ENCODE results near the gene SLC10A3.
A peak's percentile ranks its signal among the peaks of the same experiment; 100 is the strongest.

SLC10A3 gene

GRCh38 chrX:154486396-154487207 is 3.8 kb downstream of the SLC10A3 start, which contains the start of gene UBL4A (continued):
- TF ChIP-seq ZBTB26 (tag by site-specific recombination; optimal IDR thresholded peaks at IDR 0.05), result peak; percentile 71
- TF ChIP-seq ZNF707 (tag by site-specific recombination; IDR thresholded peaks at IDR 0.05), result no peak
- TF ChIP-seq ZNF701 (tag by site-specific recombination; IDR thresholded peaks at IDR 0.05), result no peak
- TF ChIP-seq ZNF629 (tag by site-specific recombination; IDR thresholded peaks at IDR 0.05), result peak; percentile 44; the same call in 1 of the 2 replicates
- TF ChIP-seq ZNF600 (tag by site-specific recombination; IDR thresholded peaks at IDR 0.05), result peak; percentile 40; the same call in 1 of the 2 replicates
- TF ChIP-seq ZNF140 (tag by site-specific recombination; IDR thresholded peaks at IDR 0.05), result no peak
- TF ChIP-seq ZNF280C (tag by site-specific recombination; IDR thresholded peaks at IDR 0.05), result no peak
- TF ChIP-seq MYNN (tag by site-specific recombination; IDR thresholded peaks at IDR 0.05; ENCODE audit: borderline replicate concordance), result no peak
- peak; percentile 67 for TF ChIP-seq KLF9 (tag by site-specific recombination; IDR thresholded peaks at IDR 0.05; ENCODE audit: low read depth)
- no peak for TF ChIP-seq ZNF660 (tag by site-specific recombination; IDR thresholded peaks at IDR 0.05)
- TF ChIP-seq REPIN1 (tag by site-specific recombination; IDR thresholded peaks at IDR 0.05; ENCODE audit: low read depth), result no peak
- no peak for TF ChIP-seq ZNF274 (IDR thresholded peaks at IDR 0.05; ENCODE audit: low read length)
- TF ChIP-seq ZNF274 (tag by site-specific recombination; IDR thresholded peaks at IDR 0.05; ENCODE audit: borderline replicate concordance), result no peak
- no peak for TF ChIP-seq ZNF169 (tag by site-specific recombination; IDR thresholded peaks at IDR 0.05)
- TF ChIP-seq ZBTB17 (tag by site-specific recombination; IDR thresholded peaks at IDR 0.05), result peak; percentile 54; the same call in 1 of the 2 replicates
- peak; percentile 45; the same call in 1 of the 2 replicates for TF ChIP-seq ZNF423 (tag by site-specific recombination; IDR thresholded peaks at IDR 0.05)
- TF ChIP-seq PATZ1 (tag by site-specific recombination; IDR thresholded peaks at IDR 0.05), result peak; percentile 88
- TF ChIP-seq WT1 (tag by site-specific recombination; IDR thresholded peaks at IDR 0.05), result peak; percentile 67; the same call in 1 of the 2 replicates
- no peak for TF ChIP-seq ZNF518A (tag by site-specific recombination; conservative IDR thresholded peaks at IDR 0.05; ENCODE audit: low read depth)
- TF ChIP-seq ZNF23 (tag by site-specific recombination; IDR thresholded peaks at IDR 0.05; ENCODE audit: borderline replicate concordance), result no peak

Data from HEK293 (cell line).